Measurements from ENCODE around the gene DPH1.
A peak's percentile ranks its signal among the peaks of the same experiment; 100 is the strongest.

DNA sequence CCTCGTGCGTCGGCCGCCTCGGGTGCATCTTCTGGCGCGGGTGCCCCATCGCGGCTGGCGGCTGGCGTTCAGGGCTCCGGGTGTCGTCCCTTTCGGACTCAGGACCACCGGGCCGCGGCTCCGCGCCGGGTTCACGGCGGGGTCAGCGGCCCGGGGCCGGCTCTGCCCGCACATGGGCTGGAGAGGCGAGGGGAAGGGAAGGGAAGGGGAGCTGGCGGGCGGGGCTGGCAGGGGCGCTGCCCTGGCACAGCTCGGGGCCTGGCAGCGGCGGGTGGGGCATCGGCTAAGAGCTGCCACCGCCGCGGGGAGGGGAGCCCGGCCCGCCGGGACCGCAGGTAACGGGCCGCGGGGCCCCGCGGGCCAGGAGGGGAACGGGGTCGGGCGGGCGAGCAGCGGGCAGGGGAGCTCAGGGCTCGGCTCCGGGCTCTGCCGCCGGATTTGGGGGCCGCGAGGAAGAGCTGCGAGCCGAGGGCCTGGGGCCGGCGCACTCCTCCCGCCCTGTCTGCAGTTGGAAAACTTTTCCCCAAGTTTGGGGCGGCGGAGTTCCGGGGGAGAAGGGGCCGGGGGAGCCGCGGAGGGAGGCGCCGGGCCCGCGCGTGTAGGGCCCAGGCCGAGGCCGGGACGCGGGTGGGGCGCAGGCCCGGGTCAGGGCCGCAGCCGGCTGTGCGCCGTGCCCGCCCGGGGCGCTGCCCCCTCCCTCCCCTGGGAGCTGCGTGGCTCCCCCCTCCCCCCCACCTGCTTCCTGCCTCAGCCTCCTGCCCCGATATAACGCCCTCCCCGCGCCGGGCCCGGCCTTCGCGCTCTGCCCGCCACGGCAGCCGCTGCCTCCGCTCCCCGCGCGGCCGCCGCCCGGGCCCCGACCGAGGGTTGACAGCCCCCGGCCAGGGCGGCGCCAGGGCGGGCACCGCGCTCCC lies 25.6 kb downstream of the DPH1 start:
- TF ChIP-seq RFX5 (IDR thresholded peaks at IDR 0.05; ENCODE audit: low read length): no peak
- TF ChIP-seq, protein P1, sequence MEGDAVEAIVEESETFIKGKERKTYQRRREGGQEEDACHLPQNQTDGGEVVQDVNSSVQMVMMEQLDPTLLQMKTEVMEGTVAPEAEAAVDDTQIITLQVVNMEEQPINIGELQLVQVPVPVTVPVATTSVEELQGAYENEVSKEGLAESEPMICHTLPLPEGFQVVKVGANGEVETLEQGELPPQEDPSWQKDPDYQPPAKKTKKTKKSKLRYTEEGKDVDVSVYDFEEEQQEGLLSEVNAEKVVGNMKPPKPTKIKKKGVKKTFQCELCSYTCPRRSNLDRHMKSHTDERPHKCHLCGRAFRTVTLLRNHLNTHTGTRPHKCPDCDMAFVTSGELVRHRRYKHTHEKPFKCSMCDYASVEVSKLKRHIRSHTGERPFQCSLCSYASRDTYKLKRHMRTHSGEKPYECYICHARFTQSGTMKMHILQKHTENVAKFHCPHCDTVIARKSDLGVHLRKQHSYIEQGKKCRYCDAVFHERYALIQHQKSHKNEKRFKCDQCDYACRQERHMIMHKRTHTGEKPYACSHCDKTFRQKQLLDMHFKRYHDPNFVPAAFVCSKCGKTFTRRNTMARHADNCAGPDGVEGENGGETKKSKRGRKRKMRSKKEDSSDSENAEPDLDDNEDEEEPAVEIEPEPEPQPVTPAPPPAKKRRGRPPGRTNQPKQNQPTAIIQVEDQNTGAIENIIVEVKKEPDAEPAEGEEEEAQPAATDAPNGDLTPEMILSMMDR (IDR thresholded peaks at IDR 0.05): no peak
- no peak for TF ChIP-seq RXRA (IDR thresholded peaks at IDR 0.05; ENCODE audit: borderline replicate concordance, low read depth)
- TF ChIP-seq TEAD4 (IDR thresholded peaks at IDR 0.05; ENCODE audit: borderline replicate concordance, insufficient read depth): no peak
- TF ChIP-seq SIN3A (IDR thresholded peaks at IDR 0.05; ENCODE audit: borderline replicate concordance, low read depth, low read length): no peak
- TF ChIP-seq, protein P2, sequence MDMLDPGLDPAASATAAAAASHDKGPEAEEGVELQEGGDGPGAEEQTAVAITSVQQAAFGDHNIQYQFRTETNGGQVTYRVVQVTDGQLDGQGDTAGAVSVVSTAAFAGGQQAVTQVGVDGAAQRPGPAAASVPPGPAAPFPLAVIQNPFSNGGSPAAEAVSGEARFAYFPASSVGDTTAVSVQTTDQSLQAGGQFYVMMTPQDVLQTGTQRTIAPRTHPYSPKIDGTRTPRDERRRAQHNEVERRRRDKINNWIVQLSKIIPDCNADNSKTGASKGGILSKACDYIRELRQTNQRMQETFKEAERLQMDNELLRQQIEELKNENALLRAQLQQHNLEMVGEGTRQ (IDR thresholded peaks at IDR 0.05; ENCODE audit: borderline replicate concordance, low read depth, low read length): no peak
- TF ChIP-seq GABPA (IDR thresholded peaks at IDR 0.05; ENCODE audit: low read depth): no peak
- TF ChIP-seq, protein P3, sequence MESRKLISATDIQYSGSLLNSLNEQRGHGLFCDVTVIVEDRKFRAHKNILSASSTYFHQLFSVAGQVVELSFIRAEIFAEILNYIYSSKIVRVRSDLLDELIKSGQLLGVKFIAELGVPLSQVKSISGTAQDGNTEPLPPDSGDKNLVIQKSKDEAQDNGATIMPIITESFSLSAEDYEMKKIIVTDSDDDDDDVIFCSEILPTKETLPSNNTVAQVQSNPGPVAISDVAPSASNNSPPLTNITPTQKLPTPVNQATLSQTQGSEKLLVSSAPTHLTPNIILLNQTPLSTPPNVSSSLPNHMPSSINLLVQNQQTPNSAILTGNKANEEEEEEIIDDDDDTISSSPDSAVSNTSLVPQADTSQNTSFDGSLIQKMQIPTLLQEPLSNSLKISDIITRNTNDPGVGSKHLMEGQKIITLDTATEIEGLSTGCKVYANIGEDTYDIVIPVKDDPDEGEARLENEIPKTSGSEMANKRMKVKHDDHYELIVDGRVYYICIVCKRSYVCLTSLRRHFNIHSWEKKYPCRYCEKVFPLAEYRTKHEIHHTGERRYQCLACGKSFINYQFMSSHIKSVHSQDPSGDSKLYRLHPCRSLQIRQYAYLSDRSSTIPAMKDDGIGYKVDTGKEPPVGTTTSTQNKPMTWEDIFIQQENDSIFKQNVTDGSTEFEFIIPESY (IDR thresholded peaks at IDR 0.05; ENCODE audit: borderline replicate concordance, low read depth): no peak
- TF ChIP-seq POLR2AphosphoS5 (IDR thresholded peaks at IDR 0.05; ENCODE audit: low read depth, low read length): 0 out of 2 replicates have a peak, but pooled peaks have one; percentile 2
- TF ChIP-seq, protein P4, sequence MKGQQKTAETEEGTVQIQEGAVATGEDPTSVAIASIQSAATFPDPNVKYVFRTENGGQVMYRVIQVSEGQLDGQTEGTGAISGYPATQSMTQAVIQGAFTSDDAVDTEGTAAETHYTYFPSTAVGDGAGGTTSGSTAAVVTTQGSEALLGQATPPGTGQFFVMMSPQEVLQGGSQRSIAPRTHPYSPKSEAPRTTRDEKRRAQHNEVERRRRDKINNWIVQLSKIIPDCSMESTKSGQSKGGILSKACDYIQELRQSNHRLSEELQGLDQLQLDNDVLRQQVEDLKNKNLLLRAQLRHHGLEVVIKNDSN (IDR thresholded peaks at IDR 0.05; ENCODE audit: borderline replicate concordance, low read depth): no peak
- no peak for TF ChIP-seq TAF1 (IDR thresholded peaks at IDR 0.05; ENCODE audit: borderline replicate concordance, low read depth, low read length)
- no peak for TF ChIP-seq NRF1 (IDR thresholded peaks at IDR 0.05; ENCODE audit: low read depth, low read length)

Measured in SK-N-SH (cell line).